Hematopoietic multipotent progenitor cell treated with erythropoietin and hydrocortisone succinate and interleukin-3 and kit ligand, for 6 days (in vitro differentiated cells): ENCODE results near the gene POLR3B.
"Not testable (repeated sequence)": the region's sequence is repeated elsewhere in the genome, so short reads cannot be mapped to it uniquely, and the experiment has no call there.

Experiments
- DNase-seq: peaks from one replicate; pipeline ENCODE4 v3.0.0-alpha.2; 2015

The POLR3B gene

GRCh38 chr12:106357549-106358395 is at the start of gene POLR3B:
Gene POLR3B (plus strand): TSS chr12:106357748. CDS start chr12:106357880, 132 bp downstream.
- peak; percentile 97 for DNase-seq

- no peak for DNase-seq
Observed at GRCh38 chr12:106308121-106308520, 49.4 kb upstream of the POLR3B start.

- DNase-seq, result no peak
Observed at GRCh38 chr12:106308611-106309010, 48.9 kb upstream of the POLR3B start.

GRCh38 chr12:106309671-106310505 is 47.7 kb upstream of the POLR3B start:
- DNase-seq, result peak; percentile 14

- no peak for DNase-seq
Observed at GRCh38 chr12:106310687-106311086, 46.9 kb upstream of the POLR3B start.

- DNase-seq, result peak; percentile 28
Observed at GRCh38 chr12:106311139-106311538, 46.4 kb upstream of the POLR3B start.

- DNase-seq, result not testable (repeated sequence)
Observed at GRCh38 chr12:106313413-106313812, 44.1 kb upstream of the POLR3B start.

- DNase-seq, result no peak
Observed at GRCh38 chr12:106315523-106315922, 42.0 kb upstream of the POLR3B start.

GRCh38 chr12:106317406-106318082 is 40.0 kb upstream of the POLR3B start:
- no peak for DNase-seq

GRCh38 chr12:106321139-106321850 is 36.3 kb upstream of the POLR3B start:
- DNase-seq, result no peak

GRCh38 chr12:106323537-106323936 is 34.0 kb upstream of the POLR3B start:
- no peak for DNase-seq

GRCh38 chr12:106327309-106327869 is 30.2 kb upstream of the POLR3B start:
- no peak for DNase-seq

- DNase-seq, result no peak
Observed at GRCh38 chr12:106328735-106329134, 28.8 kb upstream of the POLR3B start.

- DNase-seq, result no peak
Observed at GRCh38 chr12:106329231-106329982, 28.1 kb upstream of the POLR3B start.

GRCh38 chr12:106331599-106331998 is 25.9 kb upstream of the POLR3B start:
- no peak for DNase-seq

- no peak for DNase-seq
Observed at GRCh38 chr12:106332536-106332935, 25.0 kb upstream of the POLR3B start.

GRCh38 chr12:106333010-106333409 is 24.5 kb upstream of the POLR3B start:
- no peak for DNase-seq

- DNase-seq, result no peak
Observed at GRCh38 chr12:106333756-106334155, 23.8 kb upstream of the POLR3B start.

- DNase-seq, result no peak
Observed at GRCh38 chr12:106341086-106341877, 16.3 kb upstream of the POLR3B start.

GRCh38 chr12:106342397-106343213 is 14.9 kb upstream of the POLR3B start:
- DNase-seq, result no peak
